ENCODE measurements around the gene IRAK1BP1.
"Not testable (repeated sequence)": the region's sequence is repeated elsewhere in the genome, so short reads cannot be mapped to it uniquely, and the experiment has no call there.

Gene IRAK1BP1, protein sequence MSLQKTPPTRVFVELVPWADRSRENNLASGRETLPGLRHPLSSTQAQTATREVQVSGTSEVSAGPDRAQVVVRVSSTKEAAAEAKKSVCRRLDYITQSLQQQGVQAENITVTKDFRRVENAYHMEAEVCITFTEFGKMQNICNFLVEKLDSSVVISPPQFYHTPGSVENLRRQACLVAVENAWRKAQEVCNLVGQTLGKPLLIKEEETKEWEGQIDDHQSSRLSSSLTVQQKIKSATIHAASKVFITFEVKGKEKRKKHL

DNA sequence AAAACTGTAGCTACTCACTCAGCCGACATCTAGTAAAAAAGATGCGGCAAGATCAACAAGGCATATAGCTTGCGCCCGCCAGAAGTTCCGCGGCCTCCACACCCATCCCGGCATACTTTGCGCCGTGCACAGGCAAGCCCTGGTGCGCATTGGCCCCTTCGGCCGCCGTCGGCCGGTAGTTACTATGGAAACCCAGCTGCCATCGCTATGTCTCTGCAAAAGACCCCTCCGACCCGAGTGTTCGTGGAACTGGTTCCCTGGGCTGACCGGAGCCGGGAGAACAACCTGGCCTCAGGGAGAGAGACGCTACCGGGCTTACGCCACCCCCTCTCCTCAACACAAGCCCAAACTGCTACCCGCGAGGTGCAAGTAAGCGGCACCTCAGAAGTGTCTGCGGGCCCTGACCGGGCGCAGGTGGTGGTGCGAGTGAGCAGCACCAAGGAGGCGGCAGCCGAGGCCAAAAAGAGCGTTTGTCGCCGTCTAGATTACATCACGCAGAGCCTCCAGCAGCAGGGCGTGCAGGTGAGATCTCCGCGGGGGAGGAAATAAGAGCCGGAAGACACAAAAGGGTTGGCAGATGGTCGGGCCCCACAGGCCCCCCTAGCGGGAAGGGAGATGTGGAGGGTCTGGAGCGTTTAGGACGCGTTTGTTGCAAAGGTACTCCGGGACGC, at the start of gene IRAK1BP1:
Gene IRAK1BP1 (plus strand): TSS at position 182 of the 671 bp plus-strand sequence. CDS start 26 bp downstream, at position 208.
- peak; percentile 96 to 98 for ATAC-seq

DNA sequence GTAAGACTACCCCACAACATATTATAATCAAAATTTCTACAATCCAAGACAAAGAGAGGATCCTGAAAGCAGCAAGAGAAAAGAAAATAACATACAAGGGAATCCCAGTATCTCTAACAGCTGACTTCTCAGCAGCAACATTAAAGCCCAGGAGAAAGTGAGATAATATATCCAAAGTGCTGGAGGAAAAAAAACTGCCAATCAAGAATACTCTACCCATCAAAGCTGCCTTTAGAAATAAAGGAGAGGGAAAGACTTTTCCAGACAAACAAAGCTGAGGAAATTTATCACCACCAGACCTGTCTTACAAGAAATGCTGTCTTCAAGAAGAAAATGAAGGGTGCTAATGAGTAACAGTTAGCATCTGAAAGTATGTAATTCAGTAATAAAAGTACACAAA, 43.3 kb upstream of the IRAK1BP1 start:
- ATAC-seq = no peak

GRCh38 chr6:78829407-78829806, 37.9 kb upstream of the IRAK1BP1 start:
- ATAC-seq = no peak

GRCh38 chr6:78830805-78831204, 36.5 kb upstream of the IRAK1BP1 start:
- no peak for ATAC-seq

- no peak for ATAC-seq
These were observed 35.9 kb upstream of the IRAK1BP1 start for GRCh38 chr6:78831492-78831891.

- no peak for ATAC-seq
These were observed 35.1 kb upstream of the IRAK1BP1 start for GRCh38 chr6:78832091-78832808.

GRCh38 chr6:78835817-78836216, 31.5 kb upstream of the IRAK1BP1 start:
- ATAC-seq = no peak

GRCh38 chr6:78836598-78836997, 30.8 kb upstream of the IRAK1BP1 start:
- ATAC-seq = no peak

DNA sequence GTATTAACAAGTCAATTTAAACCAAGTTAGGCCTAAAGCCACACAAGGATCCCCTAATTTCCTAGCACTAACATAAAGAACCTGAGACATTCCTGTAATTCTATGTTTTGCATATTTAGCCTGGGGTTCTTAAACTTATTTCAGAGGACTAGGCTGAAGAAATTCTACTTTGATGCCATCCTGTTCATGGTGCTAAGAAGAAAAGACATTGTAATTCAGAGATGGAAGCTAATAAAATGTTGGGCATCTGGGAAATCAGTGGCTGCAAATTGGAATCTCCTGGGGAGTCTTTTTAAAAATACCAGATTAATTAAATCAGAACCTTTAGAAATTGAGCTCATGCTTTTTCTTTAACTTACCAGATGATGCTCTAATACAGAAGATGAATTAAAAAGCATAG, 26.2 kb upstream of the IRAK1BP1 start:
- no peak for ATAC-seq

GRCh38 chr6:78842953-78843352, 24.4 kb upstream of the IRAK1BP1 start:
- no peak for ATAC-seq

DNA sequence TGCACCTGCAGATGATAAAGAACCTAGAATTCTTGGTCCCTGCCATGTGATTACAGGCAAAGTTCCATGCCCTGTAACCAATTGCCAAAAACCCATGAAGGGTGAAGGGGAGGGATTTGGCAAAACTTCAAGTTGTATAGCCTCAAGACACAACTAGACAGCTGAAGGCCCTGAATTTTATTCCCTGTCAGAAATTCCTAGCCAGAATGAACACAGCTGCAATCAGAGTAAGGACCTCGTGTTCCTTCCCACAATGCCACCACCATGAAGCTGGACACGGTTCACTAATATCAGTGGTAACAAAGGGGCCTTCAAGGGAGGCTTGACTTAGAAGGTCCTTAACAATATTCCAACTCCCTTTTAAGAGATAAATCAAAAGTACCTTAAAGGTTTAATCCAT, 22.5 kb upstream of the IRAK1BP1 start:
- no peak for ATAC-seq

DNA sequence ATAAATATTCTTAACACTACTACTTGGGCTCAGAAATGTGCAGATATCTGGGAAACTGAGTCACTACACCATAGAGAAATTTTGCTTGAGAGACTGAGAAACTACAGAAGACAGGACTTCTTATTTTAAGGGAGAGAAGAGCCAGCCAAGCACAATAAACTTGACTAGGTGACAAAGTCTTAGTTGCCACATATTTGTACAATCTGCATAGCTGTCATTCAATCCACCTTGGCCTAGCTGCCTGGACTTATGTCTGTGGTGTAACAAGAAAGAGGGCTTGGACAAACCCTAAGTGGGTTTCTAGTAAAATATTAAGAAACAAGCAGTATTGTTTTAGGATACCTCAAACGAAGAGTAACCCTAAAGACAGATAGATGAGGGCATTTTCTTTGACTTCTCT, 21.8 kb upstream of the IRAK1BP1 start:
- ATAC-seq = no peak

- ATAC-seq = no peak
These were observed 16.7 kb upstream of the IRAK1BP1 start for GRCh38 chr6:78850621-78851020.

- ATAC-seq = no peak
These were observed 16.2 kb upstream of the IRAK1BP1 start for GRCh38 chr6:78851156-78851555.

DNA sequence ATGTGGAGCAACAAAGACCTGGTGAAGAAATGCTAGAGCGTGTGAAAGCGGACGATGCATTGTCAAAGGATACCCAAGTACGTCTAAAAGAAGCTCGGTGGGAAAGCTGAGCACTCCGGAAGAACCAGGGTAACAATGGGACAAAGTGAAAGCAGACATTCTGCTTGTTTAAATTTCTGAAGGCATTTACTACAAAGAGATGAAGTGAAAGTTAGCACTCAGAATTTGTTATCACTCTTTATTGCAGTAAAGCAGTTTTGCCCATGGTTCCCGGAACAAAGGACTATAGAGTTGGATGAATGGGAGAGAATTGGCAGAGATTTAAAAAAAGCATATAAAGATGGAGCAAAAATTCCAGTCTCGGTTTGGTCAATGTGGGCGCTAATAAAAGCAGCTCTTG, 12.8 kb upstream of the IRAK1BP1 start:
- no peak for ATAC-seq

- not testable (repeated sequence) for ATAC-seq
These were observed 8.9 kb upstream of the IRAK1BP1 start for GRCh38 chr6:78858339-78858938.

GRCh38 chr6:78861509-78861908, 5.8 kb upstream of the IRAK1BP1 start:
- no peak for ATAC-seq

DNA sequence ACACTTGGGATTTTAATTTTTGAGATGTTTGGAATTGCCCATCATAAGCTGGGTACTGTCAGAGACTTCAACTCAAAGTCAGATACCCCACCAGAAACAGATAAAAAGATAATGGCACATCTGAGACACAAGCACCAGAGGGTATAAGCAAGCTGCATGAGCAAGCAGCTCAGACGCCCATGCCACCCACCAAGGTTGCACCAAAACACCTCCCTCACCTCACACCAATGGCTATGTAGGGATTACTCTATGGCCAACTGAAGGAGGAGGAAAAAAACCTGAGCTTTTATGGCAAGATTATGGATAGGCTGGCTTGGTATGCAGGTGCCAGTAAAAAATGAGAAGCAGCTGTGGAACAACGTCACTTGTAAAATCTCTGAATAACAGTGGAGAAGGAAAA, 3.8 kb upstream of the IRAK1BP1 start:
- ATAC-seq = no peak

GRCh38 chr6:78864957-78865356, 2.4 kb upstream of the IRAK1BP1 start:
- ATAC-seq = no peak

GRCh38 chr6:78867020-78867369, 356 bp upstream of the IRAK1BP1 start:
- peak; percentile 15 to 32 for ATAC-seq

GRCh38 chr6:78868116-78868515, 765 bp downstream of the IRAK1BP1 start:
- no peak for ATAC-seq

DNA sequence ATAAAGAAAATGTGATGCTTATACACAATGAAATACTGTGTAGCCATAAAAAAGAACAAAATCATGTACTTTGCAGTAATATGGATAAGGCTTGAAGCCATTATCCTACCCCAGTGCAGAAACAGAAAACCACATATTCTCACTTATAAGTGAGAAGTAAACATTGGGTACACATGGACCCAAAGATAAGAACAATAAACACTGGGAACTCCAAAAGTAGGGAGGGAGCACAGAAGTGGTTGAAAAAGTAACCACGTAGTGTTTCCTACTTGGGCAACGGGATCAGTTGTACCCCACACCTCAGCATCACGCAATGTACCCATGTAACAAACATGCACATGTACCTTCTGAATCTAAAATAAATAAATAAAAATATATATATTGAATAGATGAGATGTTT, 8.2 kb downstream of the IRAK1BP1 start:
- no peak for ATAC-seq

DNA sequence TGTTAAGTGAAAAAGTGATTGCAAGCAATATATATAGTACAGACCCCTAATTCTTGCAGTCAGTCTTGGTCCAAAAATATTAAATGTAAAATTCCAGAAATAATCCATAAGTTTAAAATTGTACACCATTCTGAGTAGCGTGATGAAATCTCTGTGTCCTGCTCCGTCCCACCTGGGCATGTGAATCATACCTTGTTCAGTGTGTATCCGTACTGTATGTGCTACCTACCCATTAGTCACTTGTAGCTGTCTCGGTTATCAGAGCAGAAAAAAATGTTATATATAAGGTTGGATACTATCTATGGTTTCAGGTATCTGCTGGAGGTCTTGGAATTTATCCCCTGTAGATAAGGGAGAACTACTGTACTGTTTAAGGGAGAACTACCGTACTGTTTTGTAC, 16.3 kb downstream of the IRAK1BP1 start:
- ATAC-seq = no peak

GRCh38 chr6:78889901-78890300, 22.6 kb downstream of the IRAK1BP1 start:
- not testable (repeated sequence) for ATAC-seq
